ENCODE results near the gene SPATA2L. TPM values are rescaled to one million over a fixed set of nuclear protein-coding genes. Genes with fewer than 3 reads are reported as not detected.

The SPATA2L gene
- polyA plus RNA-seq, 6 donors from 2014 or later: 5.9 to 18.8 (median 8.6) TPM

DNA sequence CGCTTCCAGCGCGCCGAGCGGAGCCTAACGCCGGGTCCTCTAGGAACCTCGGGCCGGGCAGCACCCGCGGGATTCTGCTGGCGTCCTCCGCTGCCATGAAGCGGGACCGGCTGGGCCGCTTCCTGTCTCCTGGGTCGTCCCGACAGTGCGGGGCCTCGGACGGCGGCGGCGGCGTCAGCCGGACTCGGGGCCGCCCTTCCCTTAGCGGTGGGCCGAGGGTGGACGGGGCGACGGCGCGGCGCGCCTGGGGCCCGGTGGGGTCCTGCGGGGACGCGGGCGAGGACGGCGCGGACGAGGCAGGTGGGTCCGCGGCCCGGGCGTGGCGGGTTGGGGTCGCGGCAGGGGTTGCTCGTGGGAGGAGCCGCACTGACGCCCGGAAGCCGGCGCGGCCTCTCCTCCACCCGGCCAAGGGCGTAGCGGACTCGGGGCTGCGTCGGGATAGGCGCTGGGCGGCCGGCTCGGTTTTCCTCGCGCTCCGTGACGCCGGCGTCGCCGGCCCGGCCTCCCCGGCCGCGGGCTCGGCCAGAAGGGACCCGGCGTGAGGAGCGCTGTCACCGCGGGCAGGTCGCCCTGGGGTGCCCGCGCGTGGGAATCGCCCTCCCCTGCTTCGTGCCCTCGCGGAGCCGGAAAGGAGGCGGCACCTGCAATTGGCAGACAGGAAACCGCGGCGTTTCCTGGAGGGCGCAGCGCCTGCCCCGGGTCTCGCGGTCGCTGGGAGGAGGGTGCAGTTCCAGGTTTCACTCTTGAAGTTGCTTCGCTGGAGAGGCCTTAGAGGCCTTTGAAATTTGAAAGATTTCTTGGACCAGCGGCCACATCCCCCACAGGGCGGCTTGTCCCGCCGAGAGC lies 20.3 kb upstream of the SPATA2L start:
- peak overlapping the region; percentile 58 to 98 (median 80) for H3K27ac Mint-ChIP-seq
- H3K4me1 Mint-ChIP-seq: peaks cover 24 to 28% (median 27%) of the 10 kb centered on the region in 3 donors
- DNase-seq (peak; percentile 89), ATAC-seq (ENCODE audit: low read depth in 2 of 2) (peak; percentile 68)
- no peaks in the 10 kb centered on the region for H3K9me3 Mint-ChIP-seq
- H3K4me3 Mint-ChIP-seq: peak overlapping the region; percentile 74 to 95 (median 90)
- H3K27me3 Mint-ChIP-seq: no peaks in the 10 kb centered on the region
- peaks cover 0 to 7% of the 10 kb centered on the region in 2 donors for H3K36me3 Mint-ChIP-seq

DNA sequence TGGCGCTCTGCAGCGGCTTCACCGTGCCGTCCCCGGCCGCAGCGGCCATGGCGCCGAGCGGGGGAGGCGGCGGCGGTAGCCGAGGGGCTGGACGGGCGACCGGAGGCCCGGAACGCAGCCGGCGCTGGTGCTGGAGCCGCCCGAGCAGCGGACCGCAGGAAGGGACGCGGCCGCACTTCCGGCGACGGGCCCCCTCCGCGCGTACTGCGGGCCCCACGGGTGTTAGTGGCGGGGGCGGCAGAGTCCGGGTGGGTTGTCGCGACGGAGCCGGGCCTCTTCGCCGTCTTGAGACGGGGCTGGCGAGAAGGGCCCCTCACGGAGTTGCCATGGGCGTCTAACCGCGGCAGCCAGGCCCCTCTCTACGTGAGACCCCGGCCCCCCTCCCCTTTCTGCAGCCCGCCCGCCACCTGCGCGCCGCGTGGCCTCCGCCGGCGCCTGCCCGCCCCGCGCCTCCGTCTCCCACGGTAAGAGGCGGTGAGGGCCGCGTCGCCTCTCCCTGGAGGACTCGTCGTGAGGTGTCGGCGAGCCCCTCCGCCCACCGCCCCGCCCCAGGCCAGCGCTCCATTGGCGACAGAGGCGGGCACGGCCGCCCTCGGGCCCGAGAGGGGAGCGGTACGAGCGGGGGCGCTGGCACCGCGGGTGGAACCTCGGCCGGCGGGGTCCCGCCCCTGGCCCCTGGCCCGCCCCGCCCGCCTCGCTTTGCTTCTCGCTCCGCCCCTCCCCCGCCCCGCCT lies 19.5 kb upstream of the SPATA2L start, which contains the start of the genes VPS9D1 and ZNF276:
VPS9D1 (minus strand) TSS at position 86 of the 733 bp plus-strand sequence; CDS start at position 49, 37 bp downstream.
ZNF276 (plus strand) TSS at position 725 of the 733 bp plus-strand sequence. CDS start 104 bp downstream, outside the sequence.
- Mint-ChIP-seq H3K4me1 (peaks cover 24 to 28% (median 27%) of the 10 kb centered on the region in 3 donors), H3K36me3 (peaks cover 0 to 7% of the 10 kb centered on the region in 2 donors), H3K27ac (peak within 1 kb of the TSS; percentile 91 to 98 (median 94)), H3K4me3 (peak within 1 kb of the TSS; percentile 74 to 95 (median 90)), H3K27me3 (no peaks in the 10 kb centered on the region), H3K9me3 (no peaks in the 10 kb centered on the region)
- ATAC-seq (ENCODE audit: low read depth in 2 of 2) (peak; percentile 66 to 67), DNase-seq (peak; percentile 82)

DNA sequence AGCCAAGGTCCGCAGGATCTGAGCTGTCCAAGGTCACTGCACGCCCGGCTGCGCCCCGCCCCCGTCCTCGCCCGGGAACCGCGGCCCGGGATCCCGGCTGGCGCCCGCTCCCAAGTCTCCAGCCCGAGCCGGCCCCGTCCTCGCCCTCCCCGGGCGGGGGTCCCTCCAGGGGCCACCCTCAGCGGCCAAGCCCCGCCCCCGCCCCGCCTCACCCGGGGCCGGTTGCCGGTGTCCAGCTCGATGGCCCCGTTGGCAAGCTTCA lies 19.0 kb upstream of the SPATA2L start:
- no peak for DNase-seq
- H3K4me3 Mint-ChIP-seq: peak overlapping the region; percentile 70 to 89 (median 83)

DNA sequence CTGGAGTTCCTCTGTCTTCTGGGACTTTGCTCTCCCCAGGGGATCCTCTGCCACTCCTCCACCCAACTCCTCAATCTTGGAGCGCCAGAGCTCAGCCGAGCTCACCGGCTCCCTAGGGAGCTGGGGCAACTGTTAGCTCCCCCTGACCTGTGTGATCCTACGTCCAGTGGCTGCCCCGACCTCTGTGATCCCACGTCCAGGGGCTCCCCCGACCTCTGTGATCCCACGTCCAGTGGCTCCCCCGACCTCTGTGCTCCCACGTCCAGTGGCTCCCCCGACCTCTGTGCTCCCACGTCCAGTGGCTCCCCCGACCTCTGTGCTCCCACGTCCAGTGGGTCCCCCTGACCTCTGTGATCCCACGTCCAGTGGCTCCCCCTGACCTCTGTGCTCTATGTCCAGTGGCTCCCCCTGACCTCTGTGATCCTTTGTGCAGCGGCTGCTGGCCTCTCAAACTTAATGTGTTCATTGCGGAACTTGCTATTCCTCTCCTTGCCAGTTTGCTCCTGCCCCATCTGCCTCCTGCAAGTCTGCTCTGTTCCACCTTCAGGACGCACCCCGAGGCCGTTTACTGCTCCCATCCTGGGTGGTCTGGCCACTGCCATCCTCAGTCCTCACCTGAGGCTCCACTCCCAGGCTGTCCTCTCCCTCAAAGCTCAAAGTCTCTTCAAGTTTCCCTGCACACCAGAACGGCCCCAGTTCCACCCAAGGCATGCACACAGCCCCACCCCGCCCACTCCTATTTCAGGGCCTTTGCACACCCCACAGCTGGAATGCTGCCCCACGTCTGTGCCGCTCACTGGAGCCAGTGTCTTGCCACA lies 16.4 kb upstream of the SPATA2L start:
- Mint-ChIP-seq H3K36me3 (peaks cover 0 to 3% of the 10 kb centered on the region in 2 donors), H3K27me3 (no peaks in the 10 kb centered on the region), H3K4me1 (peaks cover 13 to 20% (median 17%) of the 10 kb centered on the region in 3 donors), H3K9me3 (no peaks in the 10 kb centered on the region), H3K27ac (peak overlapping the region in 2 of 6 donors; percentile 41 to 88), H3K4me3 (peak overlapping the region in 3 of 8 donors; percentile 5 to 60 (median 56))
- no peak for ATAC-seq (ENCODE audit: low read depth in 2 of 2)
- DNase-seq: no peak

More for the DNA sequence above, 19.0 kb upstream of the SPATA2L start:
- H3K9me3 Mint-ChIP-seq: no peaks in the 10 kb centered on the region
- peaks cover 24 to 28% (median 27%) of the 10 kb centered on the region in 3 donors for H3K4me1 Mint-ChIP-seq
- peak overlapping the region in 3 of 6 donors; percentile 79 to 91 (median 82) for H3K27ac Mint-ChIP-seq
- no peaks in the 10 kb centered on the region for H3K27me3 Mint-ChIP-seq
- peaks cover 0 to 7% of the 10 kb centered on the region in 2 donors for H3K36me3 Mint-ChIP-seq
- no peak for ATAC-seq (ENCODE audit: low read depth in 2 of 2)

DNA sequence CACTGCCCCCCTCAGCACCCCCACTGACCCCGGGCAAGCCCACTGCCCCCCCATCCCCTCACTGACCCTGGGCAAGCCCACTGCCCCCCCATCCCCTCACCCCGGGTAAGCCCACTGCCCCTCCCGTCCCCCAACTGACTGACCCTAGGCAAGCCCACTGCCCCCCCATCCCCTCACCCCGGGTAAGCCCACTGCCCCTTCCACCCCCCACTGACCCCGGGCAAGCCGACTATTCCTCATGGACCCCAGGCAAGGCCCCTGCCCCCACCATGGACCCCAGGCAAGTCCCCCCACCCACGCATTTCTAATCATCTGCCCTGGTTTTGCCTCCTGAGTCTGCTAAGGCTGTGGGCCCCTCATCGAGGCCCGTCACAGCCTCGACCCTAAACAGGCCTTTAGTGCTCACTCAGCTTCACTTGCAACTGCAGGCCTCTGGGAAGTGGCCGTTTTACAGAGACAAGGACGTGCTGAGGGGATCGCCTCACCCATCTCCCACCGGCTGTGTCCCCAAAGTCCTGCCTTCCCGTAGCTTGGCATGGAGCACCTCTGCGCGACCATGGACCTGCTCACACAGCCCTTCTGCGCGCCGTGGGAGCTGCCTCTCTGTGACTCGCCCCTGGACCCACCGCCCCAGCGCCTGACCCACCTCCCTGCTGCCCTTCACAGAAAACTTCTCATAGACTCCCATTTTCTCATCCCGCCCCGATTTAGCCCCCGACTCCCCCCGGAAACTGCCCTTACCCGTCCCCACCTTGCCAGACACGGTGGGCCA lies 15.6 kb upstream of the SPATA2L start:
- Mint-ChIP-seq H3K27me3 (no peaks in the 10 kb centered on the region), H3K27ac (peak overlapping the region in 1 of 6 donors; percentile 88), H3K4me3 (peak overlapping the region in 1 of 8 donors; percentile 12)

DNA sequence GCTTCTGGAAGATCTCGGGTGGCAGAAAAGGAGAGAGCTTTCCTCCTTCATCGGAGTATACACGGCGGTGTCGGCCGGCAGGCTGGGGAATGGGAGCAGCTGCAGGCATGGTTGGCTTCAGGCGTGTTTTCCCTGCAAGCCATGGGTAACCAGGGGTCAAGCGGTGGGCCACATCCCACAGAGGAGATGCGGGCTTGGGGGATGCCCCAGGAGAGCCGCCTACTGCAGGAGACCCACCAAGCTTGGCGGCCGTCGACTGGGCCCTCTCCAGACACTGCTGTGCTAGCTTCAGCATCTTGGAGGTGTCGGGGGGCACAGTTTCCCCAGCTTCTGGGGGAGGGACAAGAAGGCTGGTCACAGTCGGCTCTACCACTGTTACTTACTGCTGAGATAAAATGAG lies 15.0 kb upstream of the SPATA2L start:
- Mint-ChIP-seq H3K4me1 (peaks cover 8 to 15% (median 11%) of the 10 kb centered on the region in 3 donors), H3K27me3 (no peaks in the 10 kb centered on the region), H3K27ac (peak overlapping the region in 1 of 6 donors; percentile 47), H3K4me3 (no peak overlapping the region), H3K36me3 (no peaks in the 10 kb centered on the region), H3K9me3 (no peaks in the 10 kb centered on the region)
- no peak for DNase-seq
- ATAC-seq (ENCODE audit: low read depth in 2 of 2): no peak

More for the DNA sequence above, 15.6 kb upstream of the SPATA2L start:
- DNase-seq (no peak), ATAC-seq (ENCODE audit: low read depth in 2 of 2) (no peak)
- no peaks in the 10 kb centered on the region for H3K9me3 Mint-ChIP-seq
- no peaks in the 10 kb centered on the region for H3K36me3 Mint-ChIP-seq
- H3K4me1 Mint-ChIP-seq: peaks cover 8 to 15% (median 11%) of the 10 kb centered on the region in 3 donors

DNA sequence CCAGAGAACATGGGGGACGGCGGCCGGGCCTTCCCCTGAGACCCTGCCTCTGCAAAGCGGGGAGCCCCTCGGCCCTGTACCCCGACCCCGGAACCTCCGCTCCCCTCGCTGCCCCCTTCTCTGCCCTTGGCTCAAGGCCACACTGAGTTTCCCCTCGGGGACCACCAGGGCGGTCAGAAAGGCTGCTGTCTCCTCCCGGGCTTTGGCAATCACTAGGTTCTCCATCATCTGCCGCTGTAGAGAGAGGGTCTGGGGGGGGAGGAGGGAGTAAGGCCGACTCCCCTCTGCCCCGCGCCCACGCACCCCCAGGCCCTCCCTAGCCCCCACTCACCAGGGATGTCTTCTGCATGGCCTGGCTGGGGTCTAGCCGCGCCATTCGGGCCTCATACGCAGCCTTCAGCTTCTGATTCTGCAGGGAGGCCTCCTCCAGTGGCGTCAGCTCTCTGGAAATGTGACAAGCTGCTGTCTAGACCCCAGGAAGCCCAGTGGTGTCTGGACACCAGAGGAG lies 10.8 kb upstream of the SPATA2L start:
- Mint-ChIP-seq H3K27ac (peak overlapping the region in 2 of 6 donors; percentile 47 to 68), H3K27me3 (no peaks in the 10 kb centered on the region), H3K9me3 (no peaks in the 10 kb centered on the region), H3K4me1 (no peaks in the 10 kb centered on the region), H3K4me3 (peak overlapping the region; percentile 21 to 89 (median 68)), H3K36me3 (no peaks in the 10 kb centered on the region)
- no peak for DNase-seq
- ATAC-seq (ENCODE audit: low read depth in 2 of 2): no peak

DNA sequence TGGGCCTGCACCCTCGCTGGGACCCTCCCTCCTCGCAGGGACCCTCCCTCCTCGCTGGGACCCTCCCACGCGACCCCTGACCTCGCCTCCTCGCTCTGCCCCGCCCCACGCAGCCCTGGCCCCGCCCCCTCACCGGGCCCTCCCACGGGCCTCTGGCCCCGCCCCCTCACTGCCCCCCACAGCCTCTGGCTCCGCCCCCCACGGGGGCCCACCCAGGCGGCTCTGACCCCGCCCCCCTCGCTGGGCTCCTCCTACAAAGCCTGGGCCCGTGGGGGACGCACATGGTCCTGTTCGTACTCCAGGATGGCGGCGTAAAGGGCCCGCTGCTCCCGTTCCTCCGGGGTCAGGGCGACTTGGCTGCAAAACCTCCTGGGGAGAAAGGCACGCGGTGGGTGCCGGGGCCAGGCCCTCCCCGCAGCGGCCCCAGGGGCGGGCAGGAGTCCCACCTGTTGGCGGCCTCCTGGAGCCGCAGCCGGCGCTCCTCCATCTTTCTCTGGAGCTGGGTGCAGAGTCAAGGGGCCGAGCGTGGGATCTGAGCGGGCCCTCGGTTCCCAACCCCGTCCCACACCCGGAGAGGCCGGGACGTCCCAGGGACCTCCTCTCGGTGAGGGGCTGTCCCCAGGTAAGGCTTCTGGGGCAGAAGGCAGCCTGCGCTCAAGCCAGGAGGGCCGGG lies 10.2 kb upstream of the SPATA2L start:
- Mint-ChIP-seq H3K4me1 (no peaks in the 10 kb centered on the region), H3K9me3 (no peaks in the 10 kb centered on the region), H3K27ac (no peak overlapping the region), H3K27me3 (no peaks in the 10 kb centered on the region), H3K36me3 (no peaks in the 10 kb centered on the region), H3K4me3 (peak overlapping the region in 7 of 8 donors; percentile 21 to 78 (median 69))
- DNase-seq: peak; percentile 61
- peak; percentile 82 to 83 for ATAC-seq (ENCODE audit: low read depth in 2 of 2)

DNA sequence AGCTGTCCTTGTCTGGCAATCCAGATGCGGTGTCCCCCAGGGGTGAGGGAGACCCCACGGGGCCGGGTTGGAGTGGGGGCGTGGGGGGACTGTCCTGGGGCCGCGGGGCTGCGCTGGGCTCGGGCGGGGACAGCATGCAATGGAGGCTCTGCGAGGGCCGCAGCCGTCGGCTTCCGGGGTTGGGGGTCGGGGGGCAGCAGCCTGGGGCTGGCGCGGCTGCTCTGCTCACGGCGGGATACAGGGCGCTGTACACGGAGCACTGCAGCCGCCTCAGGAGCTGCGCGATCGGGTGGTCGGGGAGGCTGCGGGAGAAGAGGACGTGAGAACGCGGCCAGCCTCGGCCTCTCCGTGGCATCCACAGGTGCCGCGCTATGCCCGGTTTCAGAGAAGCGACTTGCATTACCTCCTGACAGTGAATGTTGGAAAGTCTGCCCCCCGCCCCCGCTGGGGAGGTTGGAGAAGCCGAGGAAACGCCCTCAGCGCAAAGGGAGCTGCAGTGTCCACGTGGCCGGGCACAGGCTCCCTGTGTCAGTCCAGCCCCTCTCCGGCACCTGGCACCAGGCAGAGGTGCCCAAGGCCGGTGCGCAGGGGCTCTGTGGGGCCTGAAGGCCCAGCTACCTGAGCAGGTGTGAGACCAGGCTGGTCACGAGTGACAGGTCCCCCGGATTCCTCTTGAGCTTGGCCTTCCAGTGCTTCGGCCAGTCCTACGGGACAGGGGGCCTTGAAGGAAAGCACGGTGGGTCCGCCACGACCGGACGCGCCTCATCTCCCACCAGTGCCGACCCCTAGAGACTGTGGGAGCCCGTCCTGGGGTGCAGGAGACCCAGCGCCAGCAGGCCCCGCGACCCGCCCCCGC lies 9.4 kb upstream of the SPATA2L start:
- H3K4me3 Mint-ChIP-seq: peak overlapping the region in 3 of 8 donors; percentile 28 to 35 (median 34)
- peaks cover 2 to 6% (median 4%) of the 10 kb centered on the region in 3 donors for H3K4me1 Mint-ChIP-seq
- DNase-seq (no peak), ATAC-seq (ENCODE audit: low read depth in 2 of 2) (no peak)
- H3K27ac Mint-ChIP-seq: no peak overlapping the region
- H3K27me3 Mint-ChIP-seq: no peaks in the 10 kb centered on the region
- H3K9me3 Mint-ChIP-seq: no peaks in the 10 kb centered on the region
- no peaks in the 10 kb centered on the region for H3K36me3 Mint-ChIP-seq

DNA sequence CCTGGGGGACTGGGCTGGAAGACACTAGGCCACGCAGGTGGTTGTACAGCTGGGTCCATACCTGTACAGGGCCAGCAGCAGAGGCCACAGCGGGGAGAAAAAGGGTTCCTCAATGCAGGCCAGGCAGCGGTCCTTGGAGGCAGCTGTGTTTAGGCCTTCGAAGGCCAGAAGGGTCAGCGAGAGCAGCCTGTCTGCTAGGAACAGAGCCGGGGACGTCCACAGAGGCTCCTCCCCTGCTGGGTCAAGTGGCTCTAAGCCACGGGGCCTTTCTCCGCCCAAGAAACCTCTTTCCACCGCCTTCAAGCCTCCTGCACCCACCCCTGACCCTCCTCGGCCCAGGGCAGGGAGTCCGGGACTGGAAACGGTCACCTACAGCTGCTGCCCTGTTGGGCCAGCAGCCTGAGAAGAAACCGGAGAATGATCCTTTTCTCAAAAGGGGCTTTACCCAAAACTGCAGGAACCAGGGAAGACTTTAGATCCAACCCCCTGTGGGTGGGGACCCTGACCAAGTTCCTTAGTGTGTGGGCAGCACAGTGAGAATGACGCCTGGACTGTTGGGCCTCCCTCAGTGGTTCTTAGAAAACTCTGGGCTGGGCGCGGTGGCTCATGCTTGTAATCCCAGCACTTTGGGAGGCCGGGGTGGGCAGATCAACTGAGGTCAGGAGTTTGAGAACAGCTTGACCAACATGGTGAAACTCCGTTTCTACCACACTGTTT lies 8.4 kb upstream of the SPATA2L start:
- H3K4me1 Mint-ChIP-seq: peaks cover 4 to 9% (median 8%) of the 10 kb centered on the region in 3 donors
- ATAC-seq (ENCODE audit: low read depth in 2 of 2): no peak
- H3K36me3 Mint-ChIP-seq: no peaks in the 10 kb centered on the region
- H3K4me3 Mint-ChIP-seq: peak overlapping the region in 5 of 8 donors; percentile 2 to 62 (median 33)
- H3K27me3 Mint-ChIP-seq: no peaks in the 10 kb centered on the region
- H3K27ac Mint-ChIP-seq: no peak overlapping the region
- no peaks in the 10 kb centered on the region for H3K9me3 Mint-ChIP-seq
- no peak for DNase-seq

DNA sequence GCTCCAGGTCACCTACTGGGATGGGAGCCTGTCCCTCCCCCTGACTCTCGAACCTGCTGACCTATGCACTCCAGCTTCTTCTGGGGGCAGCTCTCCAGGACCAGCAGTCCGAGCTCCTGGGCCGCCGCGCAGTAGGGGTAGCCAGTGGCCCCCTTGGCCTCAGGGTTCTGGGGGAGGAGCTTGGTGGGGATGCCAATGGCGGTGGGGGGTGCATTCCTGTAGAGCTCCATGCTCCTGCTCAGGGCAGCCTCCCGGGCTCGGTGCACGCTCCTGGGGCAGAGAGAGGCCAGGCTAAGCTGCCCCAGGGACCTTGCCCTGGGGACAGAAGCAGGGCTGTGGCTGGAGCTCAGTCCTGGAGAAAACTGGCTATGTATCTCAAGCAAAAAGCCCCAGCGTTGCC lies 7.7 kb upstream of the SPATA2L start:
- Mint-ChIP-seq H3K36me3 (no peaks in the 10 kb centered on the region), H3K27me3 (no peaks in the 10 kb centered on the region), H3K9me3 (no peaks in the 10 kb centered on the region), H3K27ac (no peak overlapping the region), H3K4me3 (peak overlapping the region in 1 of 8 donors; percentile 47), H3K4me1 (peaks cover 4 to 9% (median 8%) of the 10 kb centered on the region in 3 donors)
- DNase-seq: no peak
- no peak for ATAC-seq (ENCODE audit: low read depth in 2 of 2)
